Endothelial cell of umbilical vein (primary cell): Measurements from ENCODE around the gene TRIM46. TPM values are rescaled to one million over a fixed set of nuclear protein-coding genes. Genes with fewer than 3 reads are reported as not detected.
A peak's percentile ranks its signal among the peaks of the same experiment; 100 is the strongest.

Experiments used
- BruUV-seq: library from RNA; stranded (reverse); fragments of 400-500 nt; replicated peaks from 2 replicates; lab custom pipeline; 2021; lab: Mats Ljungman, UMichigan
- CTCF ChIA-PET: fragments of 300-600, 350-600 bp; sonication (Branson Sonifier 250); formaldehyde crosslinking; loops from one replicate; lab custom pipeline; 2021; ENCODE audit warnings: antibody characterized with exemption, inconsistent platforms; lab: Charles Lee
- POLR2A ChIA-PET: fragments of 300-600, 350-600 bp; sonication (Branson Sonifier 250); formaldehyde crosslinking; loops from one replicate; lab custom pipeline; 2021; ENCODE audit warnings: antibody characterized with exemption, inconsistent platforms; lab: Charles Lee
- DNase-seq: peaks from one replicate; pipeline ENCODE4 v3.0.0-alpha.2; 2011; ENCODE audit warnings: low read depth, low spot score
- FAIRE-seq: peaks from 2 replicates; lab custom pipeline; 2011; peaks lifted over from hg19 to GRCh38; lab: Jason Lieb, UNC
- H2AFZ ChIP-seq: 2 replicates; pipeline ENCODE4 v1.6.0; 2012; ENCODE audit warnings: low read depth, low read length, control low read depth, inconsistent platforms
- H3K27ac ChIP-seq: 2 replicates; pipeline ENCODE4 v1.5.1; 2011; ENCODE audit warnings: low read depth, mild to moderate bottlenecking, control low read depth, low read length, moderate library complexity; ENCODE audit not compliant: insufficient read depth
- H3K27me3 ChIP-seq, 2 experiments: 2 replicates each; pipeline versions ENCODE4 v1.6.0 to v1.6.1; 2011; ENCODE audit warnings: low read length in 2 of 2, mixed read lengths in 1 of 2; ENCODE audit not compliant: control insufficient read depth in 2 of 2, insufficient read depth in 2 of 2
- H3K36me3 ChIP-seq, 2 experiments: 2 replicates in 1 of 2; 3 replicates in 1 of 2; pipeline ENCODE4 v1.5.1; 2011; ENCODE audit warnings: low read length in 2 of 2, mild to moderate bottlenecking in 1 of 2, moderate library complexity in 1 of 2; ENCODE audit not compliant: control insufficient read depth in 2 of 2, insufficient read depth in 2 of 2; ENCODE audit errors: extremely low read depth in 1 of 2
- H3K4me1 ChIP-seq: 3 replicates; pipeline ENCODE4 v1.5.1; 2011; ENCODE audit warnings: mild to moderate bottlenecking, low read length; ENCODE audit not compliant: control insufficient read depth, insufficient read depth; ENCODE audit errors: extremely low read depth
- H3K4me2 ChIP-seq: 2 replicates; pipeline ENCODE4 v1.6.1; 2011; ENCODE audit warnings: low read length, control low read depth, mixed read lengths; ENCODE audit not compliant: insufficient read depth
- H3K4me3 ChIP-seq, 3 experiments: fragments of 200-600 bp in 1 of 3; sonication (generic), shearing (Covaris generic) in 1 of 3; replicated peaks in 1 of 3; 2 replicates each; pipeline ENCODE4 v1.5.1; 2011 to 2016; ENCODE audit warnings: control low read depth in 3 of 3, low read length in 3 of 3, mild to moderate bottlenecking in 2 of 3, inconsistent platforms in 1 of 3, low read depth in 1 of 3, moderate library complexity in 1 of 3; ENCODE audit not compliant: insufficient read depth in 1 of 3
- H3K79me2 ChIP-seq: 2 replicates; pipeline ENCODE4 v1.6.0; 2012; ENCODE audit warnings: low read length, inconsistent platforms; ENCODE audit not compliant: control insufficient read depth, insufficient read depth
- H3K9ac ChIP-seq: replicated peaks from 2 replicates; pipeline ENCODE3; 2011; ENCODE audit warnings: low read length, control low read depth; ENCODE audit not compliant: insufficient read depth; ENCODE audit errors: extremely low read depth
- H3K9me1 ChIP-seq: replicated peaks from 3 replicates; pipeline ENCODE4 v1.6.0; 2011; ENCODE audit warnings: mild to moderate bottlenecking, low read length; ENCODE audit not compliant: control insufficient read depth, insufficient read depth; ENCODE audit errors: extremely low read depth
- H3K9me3 ChIP-seq: replicated peaks from 2 replicates; pipeline ENCODE4 v1.5.1; 2012; ENCODE audit warnings: low read length, inconsistent platforms; ENCODE audit not compliant: control insufficient read depth, insufficient read depth
- H4K20me1 ChIP-seq: replicated peaks from 2 replicates; pipeline ENCODE3; 2011; ENCODE audit warnings: mild to moderate bottlenecking, low read length; ENCODE audit not compliant: control insufficient read depth, insufficient read depth; ENCODE audit errors: extremely low read depth
- EZH2 ChIP-seq: IDR thresholded peaks from 2 replicates; pipeline ENCODE4 v1.6.1; 2012; ENCODE audit warnings: borderline replicate concordance, low read depth, mild to moderate bottlenecking, moderate library complexity, low read length, inconsistent platforms; ENCODE audit not compliant: severe bottlenecking
- MAX ChIP-seq: IDR thresholded peaks from 2 replicates; pipeline ENCODE4 v1.6.1; 2011; ENCODE audit not compliant: insufficient read depth, insufficient read length
- POLR2AphosphoS5 ChIP-seq: IDR thresholded peaks from 2 replicates; pipeline ENCODE4 v1.6.1; 2012; ENCODE audit warnings: low read depth, mild to moderate bottlenecking, control low read depth, low read length, moderate library complexity; ENCODE audit not compliant: insufficient read depth
- dilution Hi-C: fragments of 300-500 bp; cut with MboI; formaldehyde crosslinking; loops from one replicate; pipeline ENCODE4 v1.15.0; 2019; ENCODE audit warnings: low sequenced_read_pairs; ENCODE audit not compliant: extremely low pct_ligation_motif_present
- intact Hi-C: fragments of 100-400 bp; cut with micrococcal nuclease; formaldehyde crosslinking; loops from one replicate; pipeline ENCODE4 v1.10.0; 2022
- polyA plus RNA-seq, 4 experiments: library from polyadenylated mRNA; depleted of rRNA in 3 of 4; stranded (reverse) in 3 of 4; unstranded in 1 of 4; fragments of >200 nt; gene quantifications; 2 replicates each; pipeline versions ENCODE4 v1.2.1 to v1.2.3, GENCODE V29; 2011 to 2012; ENCODE audit warnings: missing spikeins in 1 of 4
- total RNA-seq: library from RNA; stranded (reverse); gene quantifications from 2 replicates; pipeline ENCODE4 v1.2.3, GENCODE V29; 2021
- TF ChIP-seq, protein P1 (sequence below), 2 donors: IDR thresholded peaks; 1 replicate in 1 of 2; 2 replicates in 1 of 2; pipeline ENCODE4 v1.5.1; 2011; ENCODE audit warnings: low read length in 2 of 2, mild to moderate bottlenecking in 2 of 2, moderate library complexity in 2 of 2, control low read depth in 1 of 2, inconsistent platforms in 1 of 2, low read depth in 1 of 2; ENCODE audit not compliant: insufficient read depth in 1 of 2; ENCODE audit errors: extremely low read depth in 1 of 2

The TRIM46 gene
- total and polyA plus RNA-seq, 2 donors (not counting 3 experiments of a cell fraction or from before 2014, with no cell fraction given): 9.5 to 10.0 TPM

- peaks cover 28% of the 10 kb centered on the region for H3K4me1 ChIP-seq
- dilution Hi-C loops (no loop called here), intact Hi-C loops (loop anchor here (1.0 to 5.0 kb wide), 3 partner anchors 19 to 50 kb away; partner anchors contain the start of gene THBS3)
- H2AFZ ChIP-seq: peak overlapping the region; percentile 0
- H3K4me3 ChIP-seq: peak overlapping the region; percentile 41 to 82 (median 58)
- peak overlapping the region; percentile 63 for H3K27ac ChIP-seq
- ChIA-PET POLR2A (no interaction called here), CTCF (interaction anchor here (0.9 to 3.0 kb wide), 12 partner anchors 8 to 373 kb away, joined by 3 to 69 read pairs (median 6); partner anchors contain the start of genes KRTCAP2, MTX1 and THBS3)
- peak; percentile 91 for DNase-seq
- TF ChIP-seq EZH2 (no peak), POLR2AphosphoS5 (no peak), MAX (no peak)
- TF ChIP-seq, protein P1, sequence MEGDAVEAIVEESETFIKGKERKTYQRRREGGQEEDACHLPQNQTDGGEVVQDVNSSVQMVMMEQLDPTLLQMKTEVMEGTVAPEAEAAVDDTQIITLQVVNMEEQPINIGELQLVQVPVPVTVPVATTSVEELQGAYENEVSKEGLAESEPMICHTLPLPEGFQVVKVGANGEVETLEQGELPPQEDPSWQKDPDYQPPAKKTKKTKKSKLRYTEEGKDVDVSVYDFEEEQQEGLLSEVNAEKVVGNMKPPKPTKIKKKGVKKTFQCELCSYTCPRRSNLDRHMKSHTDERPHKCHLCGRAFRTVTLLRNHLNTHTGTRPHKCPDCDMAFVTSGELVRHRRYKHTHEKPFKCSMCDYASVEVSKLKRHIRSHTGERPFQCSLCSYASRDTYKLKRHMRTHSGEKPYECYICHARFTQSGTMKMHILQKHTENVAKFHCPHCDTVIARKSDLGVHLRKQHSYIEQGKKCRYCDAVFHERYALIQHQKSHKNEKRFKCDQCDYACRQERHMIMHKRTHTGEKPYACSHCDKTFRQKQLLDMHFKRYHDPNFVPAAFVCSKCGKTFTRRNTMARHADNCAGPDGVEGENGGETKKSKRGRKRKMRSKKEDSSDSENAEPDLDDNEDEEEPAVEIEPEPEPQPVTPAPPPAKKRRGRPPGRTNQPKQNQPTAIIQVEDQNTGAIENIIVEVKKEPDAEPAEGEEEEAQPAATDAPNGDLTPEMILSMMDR (IDR thresholded peaks at IDR 0.05; ENCODE audit: extremely low read depth in 1 of 2, insufficient read depth in 1 of 2, low read depth in 1 of 2, low read length in 2 of 2): peak; percentile 57 to 76
- peak overlapping the region; percentile 53 for H3K9ac ChIP-seq
- peaks cover 8% of the 10 kb centered on the region for H3K79me2 ChIP-seq
- H3K36me3 ChIP-seq: no peaks in the 10 kb centered on the region
- H3K9me1 ChIP-seq: no peaks in the 10 kb centered on the region
- no TSS peak for BruUV-seq
- no peaks in the 10 kb centered on the region for H3K27me3 ChIP-seq
- peak overlapping the region; percentile 55 for H3K4me2 ChIP-seq
- no peaks in the 10 kb centered on the region for H4K20me1 ChIP-seq
- no peaks in the 10 kb centered on the region for H3K9me3 ChIP-seq
- FAIRE-seq: no peak
These were observed 52.7 kb downstream of the TRIM46 start for GRCh38 chr1:155226188-155226909.
